Measurements from ENCODE around the gene CAPZB. TPM values are rescaled to one million over a fixed set of nuclear protein-coding genes. Genes with fewer than 3 reads are reported as not detected.

Gene CAPZB
- total and polyA plus RNA-seq, 7 donors: 128 to 454 (median 214) TPM

GRCh38 chr1:19455353-19455752, 30.0 kb downstream of the CAPZB start:
- intact Hi-C loops (cut with DNase I): no loop called here
- Histone ChIP-seq H3K27ac (peak overlapping the region; percentile 85 to 98 (median 91)), H3K27me3 (no peaks in the 10 kb centered on the region), H3K9me3 (no peaks in the 10 kb centered on the region), H3K4me3 (no peak overlapping the region), H3K4me1 (peaks cover 0 to 100% (median 97%) of the 10 kb centered on the region in 4 donors), H3K36me3 (no peaks in the 10 kb centered on the region)
- no peak for TF ChIP-seq POLR2A (IDR thresholded peaks at IDR 0.05)
- TF ChIP-seq POLR2AphosphoS5 (IDR thresholded peaks at IDR 0.05): no peak
- TF ChIP-seq EP300 (IDR thresholded peaks at IDR 0.05): no peak
- TF ChIP-seq, protein P1, sequence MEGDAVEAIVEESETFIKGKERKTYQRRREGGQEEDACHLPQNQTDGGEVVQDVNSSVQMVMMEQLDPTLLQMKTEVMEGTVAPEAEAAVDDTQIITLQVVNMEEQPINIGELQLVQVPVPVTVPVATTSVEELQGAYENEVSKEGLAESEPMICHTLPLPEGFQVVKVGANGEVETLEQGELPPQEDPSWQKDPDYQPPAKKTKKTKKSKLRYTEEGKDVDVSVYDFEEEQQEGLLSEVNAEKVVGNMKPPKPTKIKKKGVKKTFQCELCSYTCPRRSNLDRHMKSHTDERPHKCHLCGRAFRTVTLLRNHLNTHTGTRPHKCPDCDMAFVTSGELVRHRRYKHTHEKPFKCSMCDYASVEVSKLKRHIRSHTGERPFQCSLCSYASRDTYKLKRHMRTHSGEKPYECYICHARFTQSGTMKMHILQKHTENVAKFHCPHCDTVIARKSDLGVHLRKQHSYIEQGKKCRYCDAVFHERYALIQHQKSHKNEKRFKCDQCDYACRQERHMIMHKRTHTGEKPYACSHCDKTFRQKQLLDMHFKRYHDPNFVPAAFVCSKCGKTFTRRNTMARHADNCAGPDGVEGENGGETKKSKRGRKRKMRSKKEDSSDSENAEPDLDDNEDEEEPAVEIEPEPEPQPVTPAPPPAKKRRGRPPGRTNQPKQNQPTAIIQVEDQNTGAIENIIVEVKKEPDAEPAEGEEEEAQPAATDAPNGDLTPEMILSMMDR (IDR thresholded peaks at IDR 0.05): no peak
- 94 to 95% methylated on average over 8 of the region's 8 CpGs for WGBS, 2 donors
- DNase-seq: no peak

DNA sequence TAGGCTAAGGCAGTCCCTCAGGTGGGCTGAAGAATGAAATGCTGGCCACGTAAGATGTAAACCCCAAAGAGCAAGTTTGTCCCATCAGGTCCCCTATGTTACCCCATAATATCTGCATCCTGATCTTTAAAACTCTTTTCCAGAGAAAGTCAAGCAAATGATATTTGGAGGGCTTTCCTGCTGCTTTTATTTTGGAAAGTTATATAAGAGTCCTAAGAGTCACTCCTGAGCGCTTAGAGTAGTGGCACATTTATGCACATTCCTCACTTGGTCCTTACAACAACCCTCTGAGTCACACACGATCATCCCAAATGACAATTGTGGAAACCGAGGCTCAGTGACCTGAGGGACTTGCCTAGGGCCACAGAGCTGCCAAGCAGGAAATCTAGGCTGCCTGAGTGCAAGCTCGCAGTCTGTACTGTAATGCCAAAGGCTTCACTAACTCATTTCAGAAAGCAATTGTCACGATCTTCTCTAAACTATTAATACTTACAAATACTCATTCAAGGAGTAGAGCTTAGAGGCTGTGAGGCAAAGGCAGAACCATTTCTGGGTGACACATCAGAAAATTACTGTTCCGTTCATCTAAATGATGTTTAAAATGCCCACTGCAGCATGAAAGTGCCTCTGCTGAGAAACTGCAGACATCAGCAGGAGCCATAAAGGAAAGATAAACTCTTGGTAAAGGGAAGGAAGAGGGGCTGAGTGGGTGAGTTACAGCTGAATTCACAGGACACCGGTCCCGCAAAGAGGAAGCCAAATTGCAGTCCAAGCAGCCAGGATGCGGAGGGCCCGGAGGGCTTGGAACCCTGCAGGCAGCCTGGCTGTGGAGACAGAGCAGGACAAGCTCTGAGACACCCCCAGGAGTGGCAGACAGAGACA, 30.8 kb downstream of the CAPZB start:
- Histone ChIP-seq H3K27ac (peak overlapping the region; percentile 85 to 98 (median 91)), H3K9me3 (no peaks in the 10 kb centered on the region), H3K4me3 (no peak overlapping the region), H3K27me3 (no peaks in the 10 kb centered on the region), H3K4me1 (peaks cover 0 to 100% (median 99%) of the 10 kb centered on the region in 4 donors), H3K36me3 (no peaks in the 10 kb centered on the region)
- no peak for TF ChIP-seq EP300 (IDR thresholded peaks at IDR 0.05)
- TF ChIP-seq, protein P1 (IDR thresholded peaks at IDR 0.05): no peak
- TF ChIP-seq POLR2AphosphoS5 (IDR thresholded peaks at IDR 0.05): no peak
- no peak for TF ChIP-seq POLR2A (IDR thresholded peaks at IDR 0.05)
- 43 to 77% methylated on average over 11 of the region's 11 CpGs for WGBS, 2 donors
- intact Hi-C loops (cut with DNase I): no loop called here
- DNase-seq: no peak

GRCh38 chr1:19453741-19454201, 31.6 kb downstream of the CAPZB start:
- Histone ChIP-seq H3K27ac (peak overlapping the region; percentile 85 to 98 (median 91)), H3K9me3 (no peaks in the 10 kb centered on the region), H3K27me3 (no peaks in the 10 kb centered on the region), H3K4me1 (peaks cover 0 to 100% (median 99%) of the 10 kb centered on the region in 4 donors), H3K36me3 (no peaks in the 10 kb centered on the region), H3K4me3 (no peak overlapping the region)
- TF ChIP-seq POLR2A (IDR thresholded peaks at IDR 0.05) (no peak), POLR2AphosphoS5 (IDR thresholded peaks at IDR 0.05) (no peak), EP300 (IDR thresholded peaks at IDR 0.05) (no peak)
- TF ChIP-seq, protein P1 (IDR thresholded peaks at IDR 0.05): no peak
- DNase-seq: peak; percentile 64
- whole genome bisulfite sequencing, 2 donors: 34 to 77% methylated on average over 3 of the region's 3 CpGs
- intact Hi-C loops (cut with DNase I): no loop called here

GRCh38 chr1:19452221-19452663, 33.1 kb downstream of the CAPZB start:
- intact Hi-C loops (cut with DNase I): no loop called here
- peak overlapping the region; percentile 85 to 98 (median 91) for H3K27ac ChIP-seq
- H3K27me3 ChIP-seq: no peaks in the 10 kb centered on the region
- H3K36me3 ChIP-seq: no peaks in the 10 kb centered on the region
- TF ChIP-seq EP300 (IDR thresholded peaks at IDR 0.05) (no peak), POLR2AphosphoS5 (IDR thresholded peaks at IDR 0.05) (peak in 1 of 4 donors; percentile 32)
- no peaks in the 10 kb centered on the region for H3K9me3 ChIP-seq
- 73 to 77% methylated on average over 12 of the region's 12 CpGs for WGBS, 2 donors
- DNase-seq: no peak
- peaks cover 0 to 100% (median 98%) of the 10 kb centered on the region in 4 donors for H3K4me1 ChIP-seq
- H3K4me3 ChIP-seq: no peak overlapping the region

DNA sequence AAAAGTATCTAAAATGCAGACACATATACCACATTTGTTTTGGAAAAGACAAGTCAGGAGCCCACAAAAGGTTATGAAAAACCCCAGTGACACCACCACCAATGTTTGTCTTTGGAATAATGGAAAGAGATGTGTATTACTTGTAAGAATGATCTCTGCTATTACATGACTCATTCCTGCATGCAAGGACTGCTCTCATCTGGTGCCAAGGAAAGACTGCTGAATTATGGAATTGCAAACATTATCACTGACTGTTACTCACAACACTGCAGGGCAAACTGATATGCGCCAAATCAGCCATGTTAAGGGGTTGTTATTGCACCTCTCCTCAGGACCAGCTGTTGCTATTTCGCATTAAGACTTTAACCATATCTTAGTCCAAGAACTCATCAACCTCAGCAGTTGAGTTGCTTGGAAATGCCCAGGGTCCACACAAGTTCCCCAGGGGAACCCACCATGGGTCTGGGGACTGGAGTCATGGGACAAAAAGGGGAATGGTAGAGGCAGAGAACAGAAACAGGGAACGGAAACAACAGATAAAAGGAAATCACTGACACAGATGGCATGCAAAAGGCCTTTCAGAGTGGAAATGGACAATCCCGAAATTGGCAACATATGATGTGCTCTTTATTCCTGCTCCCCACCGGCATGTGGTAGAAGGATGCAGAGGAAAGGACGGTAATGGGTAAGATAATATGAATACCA, 34.4 kb downstream of the CAPZB start:
- Histone ChIP-seq H3K4me1 (peaks cover 0 to 100% (median 96%) of the 10 kb centered on the region in 4 donors), H3K27ac (peak overlapping the region; percentile 85 to 98 (median 91)), H3K9me3 (no peaks in the 10 kb centered on the region), H3K4me3 (no peak overlapping the region), H3K36me3 (no peaks in the 10 kb centered on the region), H3K27me3 (no peaks in the 10 kb centered on the region)
- TF ChIP-seq POLR2A (IDR thresholded peaks at IDR 0.05) (no peak), POLR2AphosphoS5 (IDR thresholded peaks at IDR 0.05) (peak; percentile 60 to 78 (median 64))
- no peak for DNase-seq
- intact Hi-C loops (cut with DNase I): no loop called here
- WGBS, 2 donors: 33 to 74% methylated on average over 6 of the region's 6 CpGs

All from sigmoid colon (tissue), 7 donors.